HG02973 (cell line): ENCODE data around the gene UAP1.

ENCODE experiments used
- ATAC-seq: cut with Tn5 transposase; IDR thresholded peaks from one replicate; pipeline ENCODE4 v1.9.1; 2021; ENCODE audit warnings: moderate library complexity; ENCODE audit not compliant: unreplicated experiment

Gene UAP1

DNA sequence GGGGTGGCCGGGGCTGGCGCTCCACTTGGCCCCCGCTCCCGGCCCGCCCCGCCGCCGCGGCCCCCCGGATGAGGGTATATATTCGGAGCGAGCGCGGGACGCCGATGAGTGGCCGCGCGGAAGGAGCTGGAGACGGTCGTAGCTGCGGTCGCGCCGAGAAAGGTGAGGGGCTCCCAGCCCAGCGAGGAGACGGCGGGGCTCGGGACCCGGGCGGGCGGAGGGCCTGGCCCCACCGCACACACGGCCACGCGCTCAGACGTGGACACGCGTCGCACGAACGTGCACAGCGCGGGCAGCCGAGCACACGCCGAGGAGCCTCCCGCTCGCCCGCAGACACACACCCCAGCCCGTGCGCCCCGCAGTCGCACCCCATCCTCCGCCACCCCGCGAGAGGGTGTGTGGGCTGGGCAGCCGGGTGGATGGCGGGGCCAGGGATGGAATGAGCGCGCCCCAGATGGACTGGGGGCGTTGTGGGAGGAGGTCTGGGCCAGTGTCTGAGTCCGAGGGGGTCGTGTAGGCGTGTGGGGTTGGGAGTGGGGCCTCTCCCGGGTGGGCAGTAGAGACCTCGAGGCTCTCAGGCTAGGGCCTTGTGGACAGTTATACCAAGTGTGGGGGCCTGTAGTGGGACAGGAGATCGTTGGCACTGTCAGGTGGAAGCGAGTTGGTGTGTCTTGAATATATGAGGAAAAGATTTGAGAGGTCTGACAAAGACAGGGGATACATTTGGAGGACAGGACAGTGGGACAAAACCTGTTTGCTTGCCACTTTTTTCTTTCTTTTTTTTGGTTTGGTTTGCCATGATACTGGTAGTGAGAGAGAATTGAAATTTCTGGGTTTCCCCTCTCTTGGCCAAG is at the start of gene UAP1:
TSS of gene UAP1 (plus strand) at position 107 of the 854 bp plus-strand sequence. CDS start 4,347 bp downstream, outside the sequence.
- ATAC-seq, result peak; percentile 23

DNA sequence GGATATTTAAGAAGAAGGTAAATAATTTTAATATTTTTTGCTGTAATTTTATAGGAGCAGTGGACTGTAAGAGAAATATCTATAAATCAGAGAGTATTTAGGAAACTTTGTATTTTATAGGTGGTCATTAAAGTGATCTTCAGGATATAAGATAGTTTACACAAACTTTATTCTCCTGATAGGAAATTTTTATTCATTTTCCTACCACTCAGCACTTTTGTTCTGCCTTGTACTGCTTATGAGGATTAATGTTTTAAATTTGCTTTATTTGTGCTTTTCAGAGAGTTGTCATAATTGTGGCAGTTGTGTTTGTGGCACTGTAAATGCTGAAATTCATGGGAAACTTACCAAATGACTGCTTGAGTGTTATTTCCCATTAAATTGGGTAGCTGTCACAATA is 34.2 kb upstream of the UAP1 start:
- no peak for ATAC-seq

DNA sequence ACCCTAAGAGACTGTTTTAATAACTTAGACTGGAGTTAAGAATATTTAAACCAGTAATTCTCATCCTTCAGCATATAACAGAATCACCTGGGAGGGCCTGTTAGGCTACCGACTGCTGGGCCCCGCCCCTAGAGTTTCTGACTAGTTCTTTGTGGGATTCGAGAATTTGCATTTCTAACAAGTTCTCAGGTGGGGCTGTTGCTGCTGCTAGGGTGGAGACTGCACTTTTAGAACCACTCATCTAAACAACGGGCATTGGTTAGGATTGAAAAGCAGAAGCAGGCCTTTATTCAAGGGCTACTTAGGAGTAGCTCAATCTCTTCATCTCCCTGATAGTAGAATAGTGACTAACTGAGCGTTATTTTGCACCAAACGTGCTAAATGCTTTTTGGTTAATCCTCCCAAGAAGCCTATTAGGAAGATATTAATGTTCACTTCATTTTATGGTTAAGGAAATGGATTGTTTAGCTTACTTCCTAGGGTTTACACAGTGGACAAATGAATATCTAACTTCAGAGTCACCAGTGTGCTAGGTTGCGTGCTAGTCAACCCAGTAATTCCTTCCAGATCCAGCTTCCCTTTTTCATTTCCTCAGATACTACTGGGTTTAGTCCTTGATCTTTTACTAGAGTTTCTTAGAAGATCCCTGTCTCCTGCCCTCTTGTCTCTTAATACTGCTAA is 31.1 kb upstream of the UAP1 start:
- peak; percentile 97 for ATAC-seq

DNA sequence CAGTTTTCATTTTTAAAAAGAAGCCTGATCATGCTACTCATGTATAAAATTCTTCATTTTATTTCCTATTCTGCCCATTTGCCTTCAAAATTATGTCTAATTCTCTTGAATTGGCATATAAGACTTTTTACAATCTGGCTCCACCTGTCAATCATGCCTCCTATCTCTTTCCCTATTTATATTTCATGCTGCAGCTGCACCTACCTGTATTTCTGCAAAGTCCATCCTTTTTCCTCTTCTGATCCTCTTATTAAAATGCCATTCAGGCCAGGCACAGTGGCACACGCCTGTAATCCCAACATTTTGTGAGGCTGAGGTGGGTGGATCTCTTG is 30.6 kb upstream of the UAP1 start:
- ATAC-seq, result no peak

DNA sequence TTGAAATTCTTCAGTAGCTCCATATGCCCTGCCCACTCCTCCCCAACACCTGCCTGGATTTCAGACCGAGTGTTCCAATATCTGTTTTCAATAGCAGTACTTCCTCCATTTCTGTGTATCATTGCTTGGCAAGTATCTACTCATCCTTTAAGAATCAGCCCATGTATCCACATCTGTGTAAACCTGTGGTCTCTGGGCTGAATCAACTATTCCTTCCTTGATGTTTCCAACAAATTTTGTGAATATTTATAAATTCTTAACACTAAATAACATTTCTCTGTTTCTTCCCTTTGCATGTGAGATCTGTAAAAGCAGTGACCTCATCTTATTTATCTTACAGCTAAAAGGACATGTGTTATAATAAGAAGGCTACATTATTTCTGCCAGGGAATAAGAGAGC is 26.0 kb upstream of the UAP1 start:
- ATAC-seq, result no peak

DNA sequence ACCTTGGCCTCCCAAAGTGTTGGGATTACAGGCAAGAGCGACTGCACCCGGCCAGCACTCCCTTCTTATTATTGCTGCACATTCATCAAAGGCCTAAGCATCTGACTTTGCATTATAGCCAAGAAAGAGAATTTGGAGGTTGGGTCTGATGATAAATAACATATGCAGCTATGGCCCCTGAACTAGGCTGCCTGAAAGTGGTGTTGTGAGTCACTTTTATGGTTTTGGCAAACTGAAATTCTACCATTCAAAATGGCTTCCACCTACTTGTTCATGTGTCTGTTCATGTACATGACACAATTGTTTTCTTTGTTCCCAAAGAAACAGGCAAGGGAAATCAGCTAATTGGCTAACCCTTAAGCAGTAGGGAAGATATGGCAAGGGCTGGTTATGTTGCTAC is 25.0 kb upstream of the UAP1 start:
- ATAC-seq, result no peak

DNA sequence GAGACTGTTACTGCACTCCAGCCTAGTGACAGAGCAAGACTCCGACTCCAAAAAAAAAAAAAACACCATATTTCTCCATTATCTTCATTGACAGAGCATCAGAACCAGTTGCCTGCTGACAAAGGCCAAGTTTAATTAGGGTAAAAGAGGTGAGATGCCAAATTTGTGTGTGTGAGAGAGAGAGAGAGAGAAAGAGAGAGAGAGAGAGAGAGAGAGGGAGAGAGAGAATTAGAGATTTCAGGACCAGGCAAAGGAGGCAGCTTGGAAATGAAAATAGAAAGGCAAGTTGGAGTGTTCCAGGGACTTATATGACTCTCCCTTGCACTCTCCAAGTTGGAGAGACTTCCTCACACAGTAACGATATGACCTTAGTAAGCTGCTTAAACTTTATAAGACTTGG is 24.3 kb upstream of the UAP1 start:
- ATAC-seq, result no peak

DNA sequence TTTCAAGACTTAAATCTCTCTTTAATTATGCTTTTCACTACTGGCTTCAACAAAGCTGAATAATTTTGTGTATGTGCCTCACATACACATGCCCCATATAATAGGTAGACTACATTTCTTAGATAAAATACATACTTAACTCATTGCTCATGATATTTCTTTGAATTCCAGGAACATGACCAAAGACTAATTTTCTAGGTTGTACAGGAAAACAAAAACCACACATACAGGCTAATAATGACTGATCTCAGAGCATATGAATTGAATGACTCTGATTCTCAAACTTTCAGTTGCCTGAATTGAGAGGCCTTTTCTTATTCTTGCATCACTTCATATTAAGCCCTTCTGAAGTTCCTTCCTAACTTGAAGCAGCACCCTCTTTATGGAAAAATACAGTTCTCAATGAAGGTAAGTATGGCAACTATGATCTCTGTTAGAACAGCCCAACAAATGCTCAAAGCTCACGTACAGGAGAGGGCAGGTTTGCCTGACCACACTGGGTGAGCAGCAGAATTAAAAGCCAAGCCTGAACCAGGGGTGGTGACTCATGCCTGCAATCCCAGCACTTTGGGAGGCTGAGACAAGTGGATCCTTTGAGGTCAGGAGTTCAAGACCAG is 22.6 kb upstream of the UAP1 start:
- ATAC-seq, result no peak

DNA sequence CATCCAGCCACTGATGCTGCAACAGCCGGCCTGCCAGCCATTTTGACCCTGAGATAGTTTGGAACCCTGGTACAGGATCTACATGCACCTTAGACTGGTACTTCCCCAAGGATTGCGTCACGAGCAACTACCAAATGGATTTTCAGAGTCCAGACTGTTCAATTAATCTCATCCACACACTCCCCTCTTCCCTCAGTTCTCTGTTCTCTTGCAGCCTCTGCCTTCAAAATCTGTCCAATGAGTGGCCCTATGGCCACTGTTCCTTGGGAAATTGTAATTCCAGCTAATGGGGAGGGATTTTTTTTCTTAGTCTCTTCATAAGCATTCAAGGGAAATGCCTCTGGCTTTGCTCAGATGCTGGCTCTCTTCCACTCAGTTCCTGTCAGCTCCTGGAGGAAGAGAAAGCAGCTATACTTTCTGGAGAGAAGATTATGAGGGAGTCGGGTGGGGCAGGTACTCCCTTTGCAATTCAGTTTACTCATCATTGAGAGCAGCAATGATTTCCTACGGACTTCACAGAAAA is 19.8 kb upstream of the UAP1 start:
- no peak for ATAC-seq

DNA sequence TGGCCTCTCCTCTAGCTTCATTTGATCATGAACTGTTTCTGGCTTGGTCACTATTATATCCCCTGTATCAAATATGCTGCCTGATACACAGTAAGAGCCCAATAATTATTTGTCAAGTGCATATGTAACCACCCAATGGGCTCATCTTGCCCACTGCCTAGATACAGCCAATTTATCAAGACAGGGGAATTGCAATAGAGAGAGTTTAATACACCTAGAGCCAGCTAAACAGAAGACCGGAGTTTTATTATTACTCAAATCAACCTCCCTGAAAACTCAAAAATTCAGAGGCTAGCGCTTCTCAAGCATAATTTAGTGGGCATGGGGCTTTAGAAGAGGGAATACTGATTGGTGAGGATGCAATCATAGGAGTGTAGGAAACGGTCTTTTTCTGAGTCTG is 18.3 kb upstream of the UAP1 start:
- no peak for ATAC-seq

DNA sequence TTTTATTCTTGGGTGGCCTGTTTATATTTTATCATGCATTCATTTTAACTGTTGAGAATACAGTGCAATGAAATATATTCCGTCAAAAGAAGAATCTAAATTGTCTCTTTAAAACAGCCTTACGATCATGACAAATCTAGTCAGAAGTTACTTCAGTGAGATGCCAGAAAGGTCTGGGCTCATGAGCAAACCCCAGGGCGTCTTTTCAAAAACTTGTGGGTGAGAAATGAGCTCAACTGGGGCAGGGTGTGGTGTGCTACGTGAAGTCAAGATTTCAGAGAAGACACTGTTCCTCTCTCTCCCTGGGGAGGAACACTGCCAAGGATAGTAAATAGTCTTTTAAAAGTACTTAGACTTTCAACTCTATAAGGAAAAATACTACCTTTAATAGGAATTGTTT is 13.4 kb upstream of the UAP1 start:
- ATAC-seq, result no peak

DNA sequence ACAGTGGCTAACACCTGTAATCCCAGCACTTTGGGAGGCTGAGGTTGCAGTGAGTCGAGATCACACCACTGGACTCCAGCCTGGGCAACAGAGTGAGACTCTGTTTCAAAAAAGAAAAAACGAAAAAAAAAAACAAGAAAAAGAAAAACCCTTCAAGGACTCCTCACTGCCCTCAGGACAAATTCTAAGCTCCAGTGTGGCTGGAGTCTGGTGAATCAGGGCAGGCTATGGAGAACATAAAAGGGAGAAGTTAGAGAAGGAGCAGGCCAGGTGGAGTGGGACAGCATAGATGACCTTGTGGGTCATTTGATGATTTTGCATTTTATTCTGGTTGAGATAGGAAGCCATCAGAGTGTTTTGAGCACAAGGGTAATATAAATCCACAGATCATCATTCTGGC is 12.5 kb upstream of the UAP1 start:
- no peak for ATAC-seq

DNA sequence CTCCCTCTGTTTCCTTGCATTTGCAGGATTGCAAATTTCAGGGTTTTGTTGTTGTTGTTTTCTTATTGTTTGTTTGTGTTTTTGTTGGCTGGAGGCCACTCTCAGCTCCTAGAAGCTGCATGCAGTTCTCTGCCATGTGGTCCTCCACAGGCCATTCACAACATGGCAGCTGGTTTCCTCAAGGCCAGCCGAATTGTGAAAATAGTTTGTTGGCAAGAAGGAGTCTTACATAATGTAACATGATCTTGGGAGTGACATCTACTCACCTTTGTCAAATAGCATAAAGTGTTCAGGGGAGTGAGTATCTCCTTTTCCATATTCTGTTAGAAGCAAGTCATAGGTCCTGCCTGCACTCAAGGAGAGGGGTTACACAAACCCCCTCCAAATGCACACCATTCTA is 10.6 kb upstream of the UAP1 start:
- no peak for ATAC-seq

DNA sequence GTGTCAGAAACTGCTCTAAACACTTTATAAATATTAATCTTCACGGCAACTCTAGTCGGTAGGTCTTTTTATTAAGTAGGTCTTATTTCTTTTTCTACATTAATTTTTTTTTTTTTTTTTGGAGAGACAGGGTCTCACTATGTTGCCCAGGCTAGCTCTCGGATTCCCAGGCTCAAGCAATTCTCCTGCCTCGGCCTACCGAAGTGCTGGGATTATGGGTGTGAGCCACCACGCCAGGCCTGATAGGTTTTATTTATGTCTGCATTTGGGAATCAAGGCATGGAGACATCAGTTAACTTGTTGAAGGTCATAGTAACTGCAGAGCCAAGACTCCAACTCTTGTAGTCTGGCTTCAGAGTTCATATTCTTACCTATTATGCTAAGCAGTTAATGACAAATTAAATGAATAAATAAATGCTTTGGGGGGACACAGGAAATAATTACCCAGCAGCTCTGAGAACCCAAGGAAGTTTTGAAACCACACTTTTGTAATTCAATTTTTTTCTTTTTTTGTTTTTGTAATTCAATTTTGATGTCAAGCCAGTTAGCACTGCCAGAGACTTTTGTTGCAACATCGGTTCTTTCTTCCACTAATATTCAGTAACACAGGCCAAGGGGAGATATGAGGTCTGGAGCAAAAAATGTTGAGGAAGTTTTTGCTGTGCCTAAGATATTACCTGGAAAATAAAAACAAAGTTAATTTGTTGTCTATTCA is 9.4 kb upstream of the UAP1 start:
- no peak for ATAC-seq

DNA sequence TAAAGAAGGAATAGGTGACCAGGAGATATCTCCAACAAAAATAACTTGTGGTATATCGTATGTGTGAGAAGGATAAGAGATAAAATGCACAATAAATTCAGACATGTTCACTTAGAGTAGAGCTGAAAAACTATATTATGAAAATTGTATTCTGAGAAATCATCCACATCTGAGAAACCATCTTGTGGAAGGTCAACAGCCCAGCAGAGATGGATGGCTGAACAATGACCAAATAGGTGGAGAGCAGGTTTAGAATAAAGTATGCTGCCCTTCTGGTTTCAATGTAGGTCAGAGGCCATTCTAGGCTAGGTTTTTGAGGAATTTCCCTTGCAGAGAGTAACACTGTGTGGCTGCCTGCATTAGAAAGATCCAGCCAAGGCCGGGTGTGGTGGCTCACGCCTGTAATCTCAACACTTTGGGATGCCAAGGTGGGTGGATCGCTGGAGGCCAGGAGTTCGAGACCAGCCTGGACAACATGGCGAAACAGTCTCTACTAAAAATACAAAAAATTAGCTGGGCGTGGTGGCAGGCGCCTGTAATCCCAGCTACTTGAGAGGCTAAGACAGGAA is 8.8 kb upstream of the UAP1 start:
- no peak for ATAC-seq

DNA sequence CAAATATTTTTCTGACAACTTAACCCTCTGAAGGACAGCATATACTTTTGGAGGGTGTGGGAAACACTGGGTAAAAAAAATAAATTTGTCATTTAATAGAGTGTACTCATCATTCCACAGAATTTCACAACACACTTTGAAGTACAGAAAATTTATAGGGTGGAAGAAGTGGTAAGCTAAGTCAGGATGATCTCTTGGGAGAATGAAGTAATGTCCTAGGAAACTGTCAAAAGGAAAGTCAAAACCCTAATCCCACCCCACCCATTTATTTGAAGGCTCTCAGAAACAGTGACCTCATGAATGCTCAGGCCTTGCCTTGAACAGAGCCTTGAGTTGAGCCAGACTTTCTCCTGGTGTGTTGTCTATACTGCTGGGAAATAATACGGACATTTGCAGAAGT is 7.3 kb upstream of the UAP1 start:
- no peak for ATAC-seq

DNA sequence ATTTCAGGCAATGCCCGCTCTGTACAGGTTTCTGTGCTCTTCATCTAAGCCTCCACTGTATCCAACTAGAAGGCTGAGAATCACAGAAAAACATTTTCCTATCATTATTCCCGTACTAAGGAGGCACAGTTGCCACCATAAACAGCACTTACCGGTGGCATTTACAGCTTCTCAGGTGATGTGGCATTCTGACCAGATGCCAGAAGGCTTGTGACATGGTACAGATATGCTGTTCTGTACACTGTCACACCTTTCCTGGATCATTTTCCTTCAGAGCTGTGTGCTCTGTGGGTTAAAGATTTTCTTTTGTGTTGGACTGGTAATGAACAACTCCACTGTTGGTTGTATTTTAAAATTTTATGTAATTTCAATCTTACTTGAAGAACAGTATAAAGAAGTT is 4.0 kb upstream of the UAP1 start:
- ATAC-seq, result no peak

DNA sequence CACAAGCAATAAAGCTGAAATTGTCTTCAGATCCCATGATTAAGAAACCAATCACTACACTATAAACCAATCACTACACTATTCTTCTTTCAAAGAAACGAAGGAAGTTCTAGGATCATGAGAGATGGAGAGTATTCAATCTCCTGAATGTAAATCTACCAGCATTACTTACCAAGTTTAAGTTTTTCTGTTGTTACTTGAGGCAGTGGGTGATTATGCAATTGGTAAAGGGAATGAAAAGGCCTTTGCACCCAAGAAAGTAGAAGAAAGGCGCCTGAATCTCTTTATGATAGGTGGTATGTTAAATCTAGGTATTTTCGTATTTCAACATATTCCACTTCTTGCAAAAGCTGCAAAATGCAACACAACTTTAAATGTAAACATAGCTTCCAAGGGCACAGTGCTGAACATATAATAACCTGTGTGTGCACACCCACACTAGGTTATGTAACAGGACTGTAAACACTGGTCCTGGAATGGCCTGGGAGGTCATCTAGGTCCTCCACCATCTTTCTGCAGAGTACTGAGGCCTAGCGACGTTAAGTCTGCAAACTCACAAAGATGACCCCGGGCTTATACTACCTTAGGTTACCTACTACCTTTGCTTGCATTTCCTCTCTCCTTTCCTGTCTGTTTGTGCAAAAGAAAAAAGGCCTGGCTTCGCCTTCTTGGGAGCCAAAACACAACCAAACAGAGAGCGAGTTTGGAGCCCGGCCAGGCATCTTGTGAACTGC is 1.1 kb upstream of the UAP1 start:
- no peak for ATAC-seq

DNA sequence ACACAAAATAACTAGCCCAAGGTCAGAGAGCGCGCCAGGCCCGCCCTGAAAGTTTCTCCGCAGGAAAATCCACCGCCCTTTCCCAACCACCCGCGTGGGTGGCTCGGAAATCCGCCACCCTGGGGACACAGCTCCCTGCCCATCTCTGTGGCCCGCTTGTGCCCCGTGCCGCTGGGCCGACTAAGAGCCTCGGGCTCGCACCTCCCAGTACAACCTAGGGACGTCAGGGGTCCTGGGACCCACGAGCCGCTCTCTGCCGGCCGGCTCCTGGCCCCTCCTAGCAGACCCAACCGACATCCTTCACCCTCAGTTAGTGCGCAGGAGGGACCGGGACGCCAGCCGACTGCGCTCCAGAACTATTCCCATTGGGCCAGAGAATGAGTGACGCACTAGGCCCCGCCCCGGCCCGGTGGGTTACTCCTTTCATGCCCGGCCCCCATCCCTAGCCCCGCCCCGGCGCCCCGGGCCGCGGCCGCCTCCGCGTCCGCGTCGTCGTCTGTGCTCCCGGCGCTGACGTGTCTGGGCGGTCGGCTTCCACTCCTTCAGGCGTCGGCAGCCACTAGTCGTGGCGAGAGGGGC is 396 bp upstream of the UAP1 start:
- peak; percentile 94 for ATAC-seq

DNA sequence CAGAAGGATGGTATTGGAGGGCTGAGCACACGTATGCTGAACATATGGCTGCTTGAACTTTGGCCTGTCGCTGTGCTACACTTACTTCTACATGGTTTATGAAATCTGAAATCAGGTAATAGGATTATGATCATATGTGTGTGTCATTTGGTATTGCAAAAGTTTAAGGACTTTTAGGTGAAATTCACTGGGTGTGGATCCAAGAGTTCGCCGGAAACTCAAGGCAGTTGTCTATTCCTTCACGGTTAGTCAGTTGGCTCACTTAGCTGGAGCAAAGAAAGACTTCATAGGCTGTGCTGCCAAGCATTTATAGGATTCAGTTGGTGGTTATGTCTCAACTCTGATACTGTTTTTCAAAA is 927 bp downstream of the UAP1 start:
- no peak for ATAC-seq
